ENCODE data around the gene PCSK9. TPM values are rescaled to one million over a fixed set of nuclear protein-coding genes. Genes with fewer than 3 reads are reported as not detected.

The PCSK9 gene
- total and polyA plus RNA-seq, 2 of the 4 experiments (the other 2 are of a cell fraction) = under 0.01 to 0.17 TPM

DNA sequence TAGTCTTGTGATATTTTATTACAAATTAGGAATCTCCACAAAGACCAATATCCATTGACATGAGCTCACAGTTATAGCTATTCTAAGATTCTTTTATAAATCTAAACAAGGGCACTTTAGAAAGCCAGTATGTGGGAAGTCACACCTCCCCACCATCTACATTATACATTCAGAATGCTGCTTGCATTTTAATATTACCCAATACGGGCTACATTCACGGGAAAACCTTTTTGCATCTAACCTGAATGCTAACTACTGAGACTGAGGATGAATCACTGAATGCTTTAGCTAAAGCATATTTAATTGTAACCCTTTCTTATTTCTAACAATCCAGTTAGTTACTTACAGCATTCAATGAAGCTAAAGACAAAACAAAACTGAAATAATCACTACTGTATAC, 53.1 kb downstream of the PCSK9 start:
- no peaks in the 10 kb centered on the region for H3K27me3 ChIP-seq (ENCODE audit: control insufficient read depth, insufficient read depth, low read length)
- no peak overlapping the region for H3K18ac ChIP-seq (ENCODE audit: low read depth, low read length)
- H4K5ac ChIP-seq (ENCODE audit: low read depth, low read length) = no peak overlapping the region
- H3K4me2 ChIP-seq (ENCODE audit: low read depth, low read length) = no peak overlapping the region
- H3K36me3 ChIP-seq (ENCODE audit: control insufficient read depth, insufficient read depth, low read length) = peaks cover 36% of the 10 kb centered on the region
- no peak overlapping the region for H4K91ac ChIP-seq (ENCODE audit: insufficient read depth, low read depth, low read length)
- H3K4me3 ChIP-seq (ENCODE audit: insufficient read depth, low read depth, low read length) = no peak overlapping the region
- WGBS, 2 experiments (ENCODE audit: extremely low coverage in 2 of 2, insufficient read length in 1 of 2) = 80% methylated on average over 1 of the region's 2 CpGs; no CpG with 5 or more reads in 1 of the 2 experiments
- no peak overlapping the region for H3K4ac ChIP-seq (ENCODE audit: low read depth, low read length)
- no peaks in the 10 kb centered on the region for H4K20me1 ChIP-seq (ENCODE audit: insufficient read depth, low read length)
- no peak overlapping the region for H4K8ac ChIP-seq (ENCODE audit: low read depth in 2 of 2, low read length in 2 of 2)
- no peaks in the 10 kb centered on the region for H3K4me1 ChIP-seq (ENCODE audit: control insufficient read depth, insufficient read depth, low read length)
- no peak overlapping the region for H3K9ac ChIP-seq (ENCODE audit: low read depth, low read length)
- no TSS peak for BruUV-seq (replicated peaks)
- no peak for ATAC-seq (ENCODE audit: low read depth)
- H3K9me3 ChIP-seq (ENCODE audit: control insufficient read depth, insufficient read depth, low read length) = no peaks in the 10 kb centered on the region
- DNase-seq = no peak
- no peak overlapping the region for H3K27ac ChIP-seq (ENCODE audit: insufficient read depth, low read length)
- no peak overlapping the region for H2BK5ac ChIP-seq (ENCODE audit: low read depth, low read length, poor library complexity, severe bottlenecking)
- no peak overlapping the region for H2BK120ac ChIP-seq (ENCODE audit: low read depth, low read length)
- H3K79me1 ChIP-seq (ENCODE audit: low read depth in 1 of 2, low read length in 2 of 2) = no peaks in the 10 kb centered on the region; a peak in 1 of 4 replicates
- H3K56ac ChIP-seq (ENCODE audit: extremely low read depth, insufficient read depth, low read length) = no peak overlapping the region
- H2AK5ac ChIP-seq (ENCODE audit: low read depth, low read length) = no peak overlapping the region
- CTCF ChIA-PET = no interaction called here
- no peak overlapping the region for H2AFZ ChIP-seq (replicated peaks; ENCODE audit: low read length, poor library complexity)
- H3K9me1 ChIP-seq (ENCODE audit: insufficient read depth, low read length) = peaks cover 5% of the 10 kb centered on the region
- POLR2A ChIA-PET (ENCODE audit: unreplicated experiment) = no interaction called here
- TF ChIP-seq POLR2A (IDR thresholded peaks at IDR 0.05; ENCODE audit: low read depth, low read length) (no peak), RFX5 (IDR thresholded peaks at IDR 0.05; ENCODE audit: low read depth, low read length) (no peak), RCOR1 (IDR thresholded peaks at IDR 0.05; ENCODE audit: insufficient replicate concordance, low read length) (no peak), SMC3 (IDR thresholded peaks at IDR 0.05; ENCODE audit: low read depth, low read length) (no peak), FOS (IDR thresholded peaks at IDR 0.05; ENCODE audit: low read depth, low read length) (no peak)
- in situ Hi-C loops (cut with MboI; ENCODE audit: low sequenced_read_pairs) (no loop called here), dilution Hi-C loops (cut with HindIII; ENCODE audit: low sequenced_read_pairs, unreplicated experiment) (no loop called here), intact Hi-C loops (cut with micrococcal nuclease) (no loop called here)
- no peak overlapping the region for H3K23ac ChIP-seq (ENCODE audit: low read depth, low read length)
- H3K14ac ChIP-seq (replicated peaks; ENCODE audit: low read depth, low read length) = no peak overlapping the region
- H2AK9ac ChIP-seq (replicated peaks; ENCODE audit: low read depth, low read length, poor library complexity) = no peak overlapping the region
- no peak overlapping the region for H2BK20ac ChIP-seq (ENCODE audit: low read depth, low read length)
- no peak overlapping the region for H2BK15ac ChIP-seq (ENCODE audit: low read depth, low read length)

Data from IMR-90 (cell line).